Activated CD8-positive, alpha-beta memory T cell treated with anti-CD3 and anti-CD28 coated beads, Interleukin-2, amount 50 U/mL, for 1 hour (primary cell): Measurements from ENCODE around the gene COLEC12.

Source experiments
- DNase-seq: peaks from one replicate; pipeline ENCODE4 v3.0.0-alpha.2; 2020; ENCODE audit errors: extremely low read depth

COLEC12 gene

DNA sequence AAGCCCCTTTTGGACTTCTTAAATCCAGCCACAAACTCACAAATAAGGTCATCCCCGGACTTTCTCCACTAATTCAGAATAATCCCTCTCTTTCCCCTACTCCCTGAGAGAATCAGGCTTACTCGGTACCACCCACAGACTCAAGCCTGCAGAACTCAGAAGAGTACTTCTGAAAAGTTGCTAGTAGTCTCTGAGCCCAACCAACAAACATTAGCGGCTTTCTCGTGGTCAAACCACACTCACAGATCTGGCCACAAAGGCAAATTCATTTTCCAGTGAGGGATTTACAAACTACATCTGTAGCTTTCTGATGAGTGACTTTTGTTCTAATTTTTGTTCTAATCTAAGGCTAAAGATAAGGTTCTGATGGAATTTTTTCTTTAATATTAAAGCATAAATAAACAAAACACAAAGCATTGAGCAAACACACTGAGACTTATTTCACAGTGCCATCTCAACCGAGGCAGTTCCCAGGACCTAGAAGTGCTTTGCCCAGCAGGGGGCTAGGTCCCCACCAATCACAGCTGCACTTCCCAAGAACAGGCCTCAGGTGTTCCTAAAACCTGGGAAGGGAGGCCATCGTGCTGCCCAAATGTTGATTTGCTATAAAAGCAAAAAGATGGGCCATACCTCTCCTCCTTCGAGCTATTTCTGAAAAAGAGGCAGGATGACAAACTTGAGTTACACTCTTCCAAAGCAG lies 110.7 kb downstream of the COLEC12 start:
- DNase-seq = no peak

DNA sequence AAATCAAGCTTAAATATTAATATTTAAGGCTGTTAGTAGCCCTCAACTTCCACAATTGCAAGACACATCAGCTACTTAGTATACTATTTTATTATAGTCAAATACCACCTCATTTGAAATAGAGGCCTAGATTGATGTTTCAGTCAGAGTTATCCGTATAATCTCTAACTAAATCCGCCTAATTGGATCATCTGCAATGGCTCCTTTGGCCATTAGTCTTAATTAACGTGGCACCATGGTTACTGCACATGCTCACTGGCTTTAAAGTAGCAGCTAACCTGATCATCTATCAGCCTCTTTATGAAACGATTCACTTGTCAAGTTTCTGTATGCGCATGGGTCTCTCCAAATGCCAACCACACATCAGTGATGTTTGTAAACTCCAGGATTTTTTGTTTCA lies 112.3 kb downstream of the COLEC12 start:
- DNase-seq = no peak

DNA sequence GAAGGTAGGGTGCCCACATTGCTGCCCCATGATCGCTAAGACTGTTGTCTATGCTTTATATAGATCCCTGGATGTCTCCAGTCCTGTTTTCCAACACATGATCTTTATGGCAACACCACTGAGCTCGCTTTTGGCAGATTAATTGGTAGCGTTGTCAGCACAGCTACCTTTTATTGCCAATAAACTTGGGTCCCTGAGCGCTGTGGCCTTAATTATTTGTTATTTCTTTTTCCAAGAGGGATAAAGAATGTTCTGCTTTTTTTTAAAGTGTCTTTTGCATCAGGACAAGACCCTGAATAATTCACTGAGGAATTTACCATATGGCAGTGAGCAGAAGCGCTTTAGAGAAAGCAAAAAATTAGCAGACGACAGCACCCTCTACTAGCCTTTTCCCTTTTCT lies 113.5 kb downstream of the COLEC12 start:
- DNase-seq = no peak

DNA sequence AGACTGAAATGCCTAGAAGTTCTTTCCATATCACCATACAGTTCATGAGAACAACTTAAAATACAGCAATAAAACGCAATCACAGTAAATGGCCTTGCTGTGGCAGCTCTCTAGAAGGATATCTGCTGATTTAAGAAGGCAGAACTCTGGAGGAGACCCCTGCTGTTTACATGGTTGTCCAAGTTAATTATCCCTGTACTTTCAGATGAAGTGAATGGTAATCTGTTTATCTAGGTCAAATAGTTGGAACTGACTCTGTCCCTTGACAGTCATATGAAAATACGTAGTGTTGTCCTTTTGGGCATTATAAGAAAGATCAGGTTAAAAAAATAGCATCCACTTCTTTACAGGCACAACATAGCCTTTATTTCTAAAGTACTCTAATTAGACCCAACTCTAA lies 115.6 kb downstream of the COLEC12 start:
- no peak for DNase-seq

DNA sequence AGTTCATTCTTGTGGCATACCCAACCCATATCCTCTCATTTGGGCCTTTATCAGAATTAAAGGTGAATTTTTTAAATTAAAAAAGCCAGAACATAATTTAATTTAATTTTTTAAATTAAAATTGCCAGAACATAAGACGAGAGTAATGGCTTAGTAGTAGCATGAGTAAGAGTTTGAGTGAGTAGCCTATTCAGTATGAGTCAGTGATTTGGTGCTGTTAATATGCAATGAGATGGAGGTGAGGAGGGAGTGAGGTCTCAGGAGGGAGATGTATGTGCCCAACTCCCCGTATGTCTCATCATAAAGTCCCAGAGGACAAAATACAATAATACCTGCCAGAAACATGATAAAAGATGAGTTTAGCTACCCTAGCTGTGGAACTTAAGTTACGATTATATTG lies 117.4 kb downstream of the COLEC12 start:
- no peak for DNase-seq

DNA sequence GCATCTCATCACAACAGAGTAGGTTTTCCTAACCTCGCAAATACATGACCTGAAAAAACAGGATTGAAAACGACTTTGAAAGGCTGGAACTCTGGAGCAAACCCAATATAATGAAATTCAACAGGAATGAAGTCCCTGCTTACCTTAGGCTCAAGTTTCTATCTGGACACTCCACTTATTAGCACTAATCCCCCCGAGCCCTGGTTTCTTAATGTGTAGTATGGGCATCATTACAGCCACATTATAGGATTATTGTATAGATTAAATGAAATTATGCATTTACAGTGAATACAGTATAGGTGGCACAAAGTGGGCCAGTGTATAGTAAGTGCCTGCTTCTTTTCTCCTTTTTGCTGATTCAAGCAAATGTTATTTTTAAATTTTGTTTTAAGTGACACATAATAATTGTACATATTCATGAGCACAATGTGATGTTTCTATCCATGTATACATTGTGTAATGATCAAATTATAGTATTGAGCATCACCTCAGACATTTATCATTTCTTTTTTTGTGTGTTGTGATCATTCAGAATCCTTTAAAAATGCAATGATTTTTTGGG lies 118.0 kb downstream of the COLEC12 start:
- DNase-seq = no peak

DNA sequence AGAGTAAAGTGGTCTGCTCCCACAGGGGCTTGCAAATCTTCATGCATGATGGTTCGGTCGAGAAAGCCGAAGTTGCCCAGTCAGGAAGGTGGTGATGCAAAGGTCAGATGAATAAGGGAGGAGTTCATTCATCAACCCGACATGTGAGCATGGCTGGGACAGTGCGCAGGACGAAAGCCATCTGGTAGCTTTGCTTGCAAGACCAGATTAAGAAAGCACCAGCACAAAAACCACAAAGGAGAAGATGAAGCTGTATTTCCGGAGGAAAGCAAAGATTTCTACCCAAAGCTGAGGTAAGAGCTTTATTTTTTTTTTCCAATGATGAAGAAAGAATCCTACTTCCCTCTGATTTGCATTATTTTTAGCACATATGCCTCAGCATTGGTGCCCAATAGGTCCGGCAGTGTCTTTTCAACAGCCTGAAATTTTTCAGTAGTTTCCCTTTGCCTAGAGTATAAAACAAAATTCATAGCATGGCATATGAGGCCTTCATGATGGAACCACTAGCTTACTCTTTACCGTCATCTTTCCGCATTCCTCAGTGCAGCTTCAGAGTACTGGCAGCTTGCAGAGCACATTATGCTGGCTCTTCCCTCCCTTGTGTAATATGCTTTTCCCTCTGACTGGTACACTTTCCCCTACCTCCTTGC lies 120.7 kb downstream of the COLEC12 start:
- DNase-seq = no peak

DNA sequence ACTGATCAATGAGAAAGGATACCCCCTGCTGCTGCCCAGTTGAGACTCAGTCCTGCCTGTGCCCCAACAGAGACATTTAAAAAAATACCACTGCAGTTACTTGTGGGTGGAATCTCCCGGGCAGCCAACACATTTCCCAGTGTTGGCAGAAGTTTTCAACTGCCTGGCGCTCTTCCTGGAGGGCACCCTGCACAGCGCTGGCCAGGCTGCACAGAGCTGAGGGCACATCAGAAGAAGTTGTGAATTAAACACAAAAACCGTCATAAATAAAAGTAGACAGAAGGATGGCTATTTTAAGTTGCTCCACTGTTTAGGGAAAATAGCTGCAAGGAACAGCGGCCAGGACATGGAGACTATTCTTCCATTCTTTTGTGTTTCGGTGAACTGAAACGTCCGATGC lies 122.4 kb downstream of the COLEC12 start:
- no peak for DNase-seq

DNA sequence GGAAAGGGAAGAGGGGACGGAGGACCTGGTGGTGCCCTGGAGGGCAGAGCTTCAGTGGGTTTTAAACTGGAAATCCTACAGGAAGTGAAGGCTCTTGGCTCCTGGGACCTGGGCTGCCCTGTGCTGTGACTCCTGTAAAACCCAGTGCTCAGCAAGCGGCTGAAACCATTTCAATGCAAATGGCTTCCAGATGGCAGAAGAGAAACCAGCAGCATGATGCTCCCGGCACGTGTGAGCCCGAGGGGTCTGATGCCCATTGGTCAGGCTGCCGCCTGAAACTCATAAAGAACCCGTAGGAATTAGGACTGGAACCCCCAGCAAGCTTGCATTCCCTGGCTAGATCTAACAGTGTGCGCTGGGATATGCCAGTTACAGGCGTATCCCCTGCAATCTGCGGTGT lies 123.4 kb downstream of the COLEC12 start:
- no peak for DNase-seq

DNA sequence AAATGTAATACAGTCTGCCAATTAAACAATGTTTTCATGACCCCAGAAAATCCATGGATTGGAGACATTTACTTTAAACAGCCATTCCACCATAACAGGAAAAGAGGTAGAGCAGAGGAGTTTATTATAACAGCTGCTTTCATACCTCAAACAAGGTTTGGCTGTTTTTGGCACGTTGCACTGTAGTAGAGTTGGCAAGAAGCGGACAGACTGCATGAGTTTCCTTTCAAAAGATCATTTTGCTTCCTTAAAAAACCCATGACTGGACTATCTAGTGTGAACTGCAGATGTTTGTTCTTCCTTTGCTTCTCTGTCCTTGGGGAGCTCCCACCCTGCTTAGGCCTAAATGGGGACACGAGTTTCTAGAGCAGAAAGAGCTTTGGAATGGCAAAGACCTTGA lies 124.2 kb downstream of the COLEC12 start:
- no peak for DNase-seq

DNA sequence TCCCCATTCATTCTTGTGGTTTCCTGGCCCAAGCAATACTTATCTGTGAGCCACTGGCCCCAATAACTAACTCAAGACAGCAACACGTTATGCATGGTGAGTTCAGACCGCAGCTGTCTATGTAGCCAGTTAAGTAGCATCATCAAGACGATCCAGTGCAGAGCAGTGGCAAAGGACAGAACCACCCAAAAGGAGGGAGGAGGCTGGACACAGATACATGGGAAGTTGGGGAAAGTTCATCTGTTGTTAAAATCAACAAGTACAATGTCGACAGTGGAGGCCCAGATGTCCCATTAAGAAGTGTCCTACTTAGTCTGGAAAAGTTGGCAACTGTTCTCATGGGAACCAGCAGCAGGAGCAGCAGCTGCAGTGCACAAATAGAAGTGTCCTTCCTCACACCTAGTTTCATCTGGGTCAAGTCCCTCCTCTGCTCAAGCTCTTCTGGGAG lies 125.8 kb downstream of the COLEC12 start:
- no peak for DNase-seq

DNA sequence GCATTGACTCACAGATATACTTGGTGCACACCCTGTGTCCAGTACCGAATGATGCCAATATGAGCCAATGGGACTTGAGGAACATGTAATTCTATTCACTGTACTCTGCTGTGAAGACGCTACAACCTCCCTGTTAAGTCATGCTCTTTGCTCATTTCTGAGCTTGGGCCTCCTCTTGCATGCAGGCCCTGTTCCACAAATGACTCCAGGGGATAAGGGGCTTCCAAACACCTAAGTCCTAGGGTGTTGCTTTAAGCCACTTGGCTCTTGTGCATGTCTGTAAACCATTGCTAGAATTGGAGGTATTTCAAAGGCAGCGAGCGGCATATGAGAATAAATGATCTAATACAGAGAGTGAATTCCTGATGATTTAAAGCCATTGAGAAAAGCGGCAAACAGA lies 126.7 kb downstream of the COLEC12 start:
- DNase-seq = no peak

DNA sequence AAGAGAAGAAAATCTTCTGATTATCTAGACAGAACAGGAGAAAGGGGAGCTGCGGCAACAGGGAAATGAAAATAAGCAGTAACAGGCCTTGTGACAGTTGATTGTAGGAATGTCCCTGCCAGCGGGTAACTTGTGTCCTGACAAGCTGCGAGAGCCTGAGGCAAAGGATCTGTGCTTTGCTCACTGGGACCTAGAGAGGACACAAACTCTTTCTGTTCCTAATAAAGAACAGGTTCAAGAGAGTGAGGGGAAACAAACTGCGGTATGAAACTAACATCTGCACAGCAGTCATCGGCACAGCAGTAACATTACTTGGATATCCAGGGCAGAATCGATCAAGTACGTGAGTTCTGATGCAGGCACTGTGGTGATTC lies 128.9 kb downstream of the COLEC12 start:
- DNase-seq = no peak

DNA sequence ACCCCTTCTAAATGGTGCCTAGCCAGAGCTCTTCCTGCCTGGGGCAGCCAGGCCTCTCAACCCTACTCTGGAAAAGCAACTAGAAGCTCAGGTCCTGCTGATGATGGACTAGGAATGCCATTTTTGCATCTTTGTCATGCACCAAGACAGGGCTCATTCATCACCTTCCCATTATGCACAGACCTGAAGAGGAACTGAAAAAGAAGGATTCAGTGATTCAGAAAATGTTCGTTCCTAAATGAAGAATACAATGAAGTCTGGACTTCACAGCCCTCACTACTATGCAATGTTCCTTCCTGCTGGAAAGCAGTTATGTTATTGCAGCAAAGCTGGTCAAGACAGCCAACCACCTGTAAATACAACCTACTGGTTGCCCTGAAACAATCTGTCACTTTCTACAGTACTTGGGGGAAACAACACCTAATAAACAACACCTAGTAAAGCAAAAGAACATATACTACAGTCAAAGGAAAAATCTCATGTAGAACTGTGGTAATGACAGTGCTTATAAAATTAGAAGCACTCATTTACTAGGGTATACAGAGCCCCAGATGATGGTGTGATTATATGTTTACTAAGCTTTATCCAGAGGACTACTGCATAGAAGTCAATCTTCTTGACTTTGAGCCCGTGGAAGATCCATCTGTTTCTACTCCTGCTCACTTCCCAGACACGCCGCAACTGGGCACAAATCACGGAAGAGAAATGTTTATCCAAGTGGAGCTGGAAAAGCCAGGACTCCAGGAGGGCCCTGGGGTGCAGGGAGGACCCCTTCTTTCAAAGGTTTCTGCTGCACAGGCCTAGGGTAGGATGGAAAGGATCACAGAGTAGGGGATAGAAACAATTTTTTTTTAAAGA lies 129.5 kb downstream of the COLEC12 start:
- no peak for DNase-seq

DNA sequence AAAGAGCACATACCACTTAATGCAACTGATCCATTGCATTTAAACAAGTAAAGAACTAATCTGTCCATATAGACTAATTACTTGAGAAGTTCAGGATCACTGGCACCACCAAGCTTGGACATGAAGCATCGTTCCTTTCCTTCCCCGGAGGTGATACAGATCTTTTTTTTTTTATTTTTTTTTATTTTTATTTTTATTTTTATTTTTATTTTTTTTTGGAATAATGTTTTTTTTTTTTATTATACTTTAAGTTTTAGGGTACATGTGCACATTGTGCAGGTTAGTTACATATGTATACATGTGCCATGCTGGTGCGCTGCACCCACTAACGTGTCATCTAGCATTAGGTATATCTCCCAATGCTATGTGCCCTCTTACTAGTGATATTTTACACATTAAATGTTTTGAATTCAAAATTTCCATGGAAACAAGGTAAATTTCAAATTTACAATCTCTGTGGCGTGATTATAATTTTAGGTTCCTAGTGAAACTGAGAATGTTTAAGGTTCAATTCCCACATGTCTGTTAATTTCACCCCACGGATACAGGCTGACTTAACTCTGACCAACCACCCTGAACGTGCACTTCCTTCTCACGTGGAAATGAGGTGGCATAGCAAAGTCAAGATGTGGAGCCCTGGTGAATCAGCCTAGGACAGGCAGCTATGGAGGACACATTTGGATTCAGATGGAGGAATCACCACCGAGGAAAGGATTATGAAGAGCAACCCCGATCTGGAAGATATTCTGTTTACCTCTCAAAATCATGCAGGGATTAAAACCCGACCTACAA lies 131.1 kb downstream of the COLEC12 start:
- DNase-seq = no peak

DNA sequence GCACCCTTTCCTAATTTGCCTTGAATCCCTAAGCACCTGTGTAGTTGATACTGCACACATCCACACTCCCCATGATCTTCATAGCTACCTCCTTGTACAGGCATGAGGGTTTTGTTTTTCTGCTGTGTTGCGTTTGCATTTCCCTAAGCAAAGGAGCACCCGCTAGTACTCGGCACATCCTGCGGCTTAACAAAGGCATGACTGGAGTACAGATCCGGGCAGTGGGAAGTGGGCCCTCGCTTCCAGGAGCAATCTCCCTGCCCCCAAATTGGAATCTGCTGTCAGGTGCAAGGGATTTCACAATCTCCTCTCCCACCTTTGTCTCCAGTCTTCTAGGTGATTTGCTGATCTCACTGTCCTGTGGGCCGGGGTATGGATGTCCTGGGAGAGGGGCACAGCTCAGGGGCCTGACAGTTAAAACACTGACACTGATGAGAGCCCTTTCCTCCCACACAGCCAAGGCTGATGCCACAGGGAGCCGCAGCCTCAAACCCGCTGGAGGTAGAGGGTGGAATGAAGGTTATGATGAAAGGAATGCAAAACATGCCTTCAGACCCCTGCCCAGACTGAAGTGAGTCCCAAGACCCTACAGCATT lies 133.9 kb downstream of the COLEC12 start:
- DNase-seq = no peak

DNA sequence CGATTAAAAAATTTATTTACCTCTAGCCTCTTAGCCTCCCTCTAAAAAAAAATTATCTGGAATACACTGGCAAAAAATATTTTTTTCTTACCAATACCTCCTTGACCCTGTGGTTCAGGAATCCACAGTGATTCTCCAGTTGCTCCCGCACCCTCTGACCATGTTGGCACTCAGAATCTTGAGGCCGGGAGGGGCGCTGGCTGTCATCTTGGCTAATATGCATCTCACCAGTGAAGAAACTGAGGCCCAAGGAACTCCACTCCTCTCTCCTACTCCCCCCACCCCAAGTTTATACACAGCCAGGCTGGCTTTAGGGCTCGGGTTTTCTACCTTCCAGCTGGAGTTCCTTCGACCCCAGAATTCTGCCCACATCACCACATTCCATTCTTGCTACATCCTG lies 134.8 kb downstream of the COLEC12 start:
- DNase-seq = no peak

DNA sequence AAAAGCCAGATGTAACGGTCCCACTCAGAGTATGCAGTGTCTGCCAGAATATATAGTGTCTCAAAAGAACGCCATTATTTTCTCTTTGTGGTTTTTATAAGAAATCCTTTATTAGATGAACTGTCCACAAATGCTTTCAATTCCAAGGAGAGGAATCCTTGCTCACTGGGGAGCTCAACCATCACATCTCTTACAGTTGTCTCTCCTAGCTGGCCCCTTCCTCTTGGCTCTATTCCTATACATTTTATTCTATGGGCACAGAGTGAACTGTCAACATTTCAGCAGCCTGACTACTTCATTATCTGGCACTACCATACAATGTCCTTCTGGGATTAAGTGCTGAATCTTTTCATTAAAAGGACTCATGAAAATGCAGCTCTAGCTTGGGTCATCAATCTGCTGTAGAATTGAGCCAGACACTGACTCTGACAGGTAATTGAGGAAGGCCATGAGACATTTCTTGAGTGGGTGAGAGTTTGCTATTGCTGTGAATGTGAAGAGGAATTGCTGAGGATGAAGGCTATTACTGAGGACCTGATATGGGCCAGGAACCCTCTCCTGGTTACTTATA lies 136.2 kb downstream of the COLEC12 start:
- no peak for DNase-seq

DNA sequence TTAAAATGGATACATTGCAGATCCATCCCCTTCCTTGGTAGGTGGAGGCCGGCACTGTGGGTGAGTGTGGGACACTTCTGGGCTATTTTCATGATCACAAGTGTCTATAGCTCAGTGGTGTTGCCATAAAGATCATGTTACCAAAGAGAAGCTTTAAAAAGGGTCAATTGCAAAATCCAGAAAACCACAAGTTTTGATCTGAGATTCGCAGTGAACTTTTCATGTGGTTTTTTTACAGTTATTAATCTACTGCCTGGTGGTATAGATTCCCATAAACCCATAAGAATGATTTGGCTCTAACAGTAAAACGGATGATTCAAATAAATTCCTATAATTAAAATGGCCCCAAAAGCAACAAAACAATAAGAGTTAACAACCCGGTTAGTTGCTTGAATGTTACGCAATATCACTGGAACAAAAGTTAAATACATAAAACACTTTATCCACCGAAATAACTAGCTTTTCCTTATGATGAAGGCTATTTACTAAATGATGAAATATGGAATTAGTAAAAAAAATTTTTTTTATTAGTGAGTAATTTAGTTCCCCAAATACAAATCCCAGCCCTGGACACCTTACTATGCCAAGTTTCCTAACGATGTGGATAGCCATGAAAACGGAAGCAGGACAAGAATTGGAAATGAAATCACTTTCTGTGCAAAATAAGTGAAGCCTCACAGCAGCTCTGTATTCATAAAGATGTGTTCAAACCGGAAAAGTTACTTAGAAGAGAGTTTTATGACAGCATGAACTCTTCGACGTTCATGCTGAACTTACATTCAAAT lies 137.0 kb downstream of the COLEC12 start:
- no peak for DNase-seq
